D721Med (cell line): ENCODE data around the gene STRIP1.
"Not testable (repeated sequence)": the region's sequence is repeated elsewhere in the genome, so short reads cannot be mapped to it uniquely, and the experiment has no call there.

Experiments
- DNase-seq: peaks from one replicate; pipeline ENCODE4 v3.0.0; 2011; ENCODE audit warnings: low spot score; ENCODE audit not compliant: insufficient read length
- FAIRE-seq: peaks from 2 replicates; lab custom pipeline; 2011; peaks lifted over from hg19 to GRCh38; lab: Jason Lieb, UNC
- TF ChIP-seq, protein P1 (sequence below): IDR thresholded peaks from 2 replicates; pipeline ENCODE4 v1.5.1; 2012; ENCODE audit warnings: mild to moderate bottlenecking, control low read depth; ENCODE audit not compliant: insufficient read depth; ENCODE audit errors: missing control alignments

Gene STRIP1

DNA sequence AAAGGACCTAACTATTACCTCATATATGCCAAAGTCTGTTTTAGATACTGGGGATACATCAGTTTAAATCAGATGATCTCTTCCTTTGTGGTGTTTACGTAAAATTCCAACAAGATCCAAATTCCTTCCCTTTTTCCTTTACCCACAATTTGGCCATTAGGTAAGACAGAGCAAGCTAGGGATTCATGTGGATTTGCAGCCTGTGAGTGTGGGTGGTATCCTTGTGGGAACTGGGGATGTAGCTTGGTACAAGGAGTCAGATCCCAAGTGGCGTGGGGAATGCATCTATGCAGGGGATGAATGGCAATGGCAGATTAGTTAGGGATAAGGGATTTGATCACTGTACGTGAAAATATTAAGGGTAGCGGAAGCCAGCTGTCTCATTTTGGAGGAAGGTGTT is 9.8 kb upstream of the STRIP1 start:
- TF ChIP-seq, protein P1, sequence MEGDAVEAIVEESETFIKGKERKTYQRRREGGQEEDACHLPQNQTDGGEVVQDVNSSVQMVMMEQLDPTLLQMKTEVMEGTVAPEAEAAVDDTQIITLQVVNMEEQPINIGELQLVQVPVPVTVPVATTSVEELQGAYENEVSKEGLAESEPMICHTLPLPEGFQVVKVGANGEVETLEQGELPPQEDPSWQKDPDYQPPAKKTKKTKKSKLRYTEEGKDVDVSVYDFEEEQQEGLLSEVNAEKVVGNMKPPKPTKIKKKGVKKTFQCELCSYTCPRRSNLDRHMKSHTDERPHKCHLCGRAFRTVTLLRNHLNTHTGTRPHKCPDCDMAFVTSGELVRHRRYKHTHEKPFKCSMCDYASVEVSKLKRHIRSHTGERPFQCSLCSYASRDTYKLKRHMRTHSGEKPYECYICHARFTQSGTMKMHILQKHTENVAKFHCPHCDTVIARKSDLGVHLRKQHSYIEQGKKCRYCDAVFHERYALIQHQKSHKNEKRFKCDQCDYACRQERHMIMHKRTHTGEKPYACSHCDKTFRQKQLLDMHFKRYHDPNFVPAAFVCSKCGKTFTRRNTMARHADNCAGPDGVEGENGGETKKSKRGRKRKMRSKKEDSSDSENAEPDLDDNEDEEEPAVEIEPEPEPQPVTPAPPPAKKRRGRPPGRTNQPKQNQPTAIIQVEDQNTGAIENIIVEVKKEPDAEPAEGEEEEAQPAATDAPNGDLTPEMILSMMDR: no peak
- DNase-seq (no peak), FAIRE-seq (no peak)

DNA sequence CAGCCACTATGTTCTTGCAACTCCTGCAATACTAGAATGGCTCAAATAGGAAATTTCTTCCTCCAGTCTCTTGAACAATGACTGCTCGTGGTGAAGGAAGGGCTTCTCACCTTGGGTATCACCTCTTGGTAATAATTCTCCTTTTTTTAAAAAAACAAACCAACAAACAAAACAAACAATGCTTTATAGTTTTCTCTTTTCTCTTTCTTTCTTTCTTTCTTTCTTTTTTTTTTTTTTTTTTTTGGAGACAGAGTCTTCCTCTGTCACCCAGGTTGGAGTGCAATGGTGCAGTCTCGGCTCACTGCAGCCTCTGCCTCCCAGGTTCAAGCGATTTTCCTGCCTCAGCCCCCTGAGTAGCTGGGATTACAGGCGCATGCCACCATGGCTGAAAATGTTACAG is 3.7 kb upstream of the STRIP1 start:
- not testable (repeated sequence) for DNase-seq

DNA sequence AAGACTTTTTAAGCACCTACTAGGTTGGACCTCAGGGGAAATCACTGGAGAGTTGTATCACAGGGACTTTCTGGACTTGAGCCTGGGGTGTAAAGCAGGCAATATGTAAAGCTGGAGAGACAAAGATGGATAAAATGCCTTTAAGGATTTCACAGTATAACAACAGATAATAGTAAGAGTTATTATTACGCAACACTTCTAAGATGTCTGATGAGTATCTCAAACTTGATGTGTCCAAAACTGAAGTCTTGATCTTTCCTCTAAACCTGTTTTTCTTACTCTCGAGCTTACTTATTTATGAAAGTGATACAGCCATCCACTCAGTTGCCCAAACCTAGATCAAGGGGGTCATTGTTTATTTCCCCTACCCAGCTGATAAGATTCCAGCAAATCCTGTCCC is 2.1 kb upstream of the STRIP1 start:
- DNase-seq: no peak
- TF ChIP-seq, protein P1: no peak
- no peak for FAIRE-seq

More for the DNA sequence above, 3.7 kb upstream of the STRIP1 start:
- FAIRE-seq: not testable (repeated sequence)

DNA sequence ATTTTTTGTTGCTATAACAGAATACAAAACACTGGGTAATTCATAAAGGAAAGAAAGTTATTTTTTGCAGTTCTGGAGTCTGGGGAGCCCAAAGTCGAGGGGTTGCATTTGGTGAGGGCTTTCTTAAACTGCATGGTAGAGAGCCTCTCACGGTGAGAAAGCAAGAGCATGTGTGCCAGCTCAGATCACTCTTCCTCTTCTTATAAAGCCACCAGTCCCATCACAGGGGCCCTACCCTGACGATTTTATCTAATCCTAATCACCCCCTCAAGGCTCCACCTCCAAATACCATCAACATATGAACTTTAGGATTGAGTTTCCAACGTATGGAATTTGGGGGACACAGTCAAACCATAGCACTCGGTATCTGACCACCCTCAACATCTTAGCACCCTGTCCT is 1.0 kb upstream of the STRIP1 start:
- TF ChIP-seq, protein P1: no peak
- no peak for DNase-seq
- no peak for FAIRE-seq

DNA sequence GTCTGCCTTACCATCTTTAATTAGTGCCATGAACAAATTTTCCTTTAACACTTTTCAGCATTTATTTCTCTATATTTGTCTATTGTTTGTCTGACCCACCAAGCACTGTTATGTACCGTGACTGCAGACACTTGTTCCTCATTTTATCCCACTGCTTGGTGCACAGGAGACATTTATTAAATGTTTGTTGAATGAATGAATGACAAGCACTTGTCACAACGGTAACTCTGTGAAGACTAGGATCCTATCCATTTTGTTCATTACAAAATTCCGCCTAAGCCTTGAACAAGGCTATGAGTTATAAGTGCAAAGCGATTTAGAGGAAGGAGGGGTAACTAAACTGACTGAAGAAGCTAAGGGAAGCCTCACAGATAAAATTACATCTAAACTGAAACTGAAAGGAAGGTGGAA is 379 bp upstream of the STRIP1 start:
- TF ChIP-seq, protein P1: no peak
- no peak for FAIRE-seq
- DNase-seq: no peak

DNA sequence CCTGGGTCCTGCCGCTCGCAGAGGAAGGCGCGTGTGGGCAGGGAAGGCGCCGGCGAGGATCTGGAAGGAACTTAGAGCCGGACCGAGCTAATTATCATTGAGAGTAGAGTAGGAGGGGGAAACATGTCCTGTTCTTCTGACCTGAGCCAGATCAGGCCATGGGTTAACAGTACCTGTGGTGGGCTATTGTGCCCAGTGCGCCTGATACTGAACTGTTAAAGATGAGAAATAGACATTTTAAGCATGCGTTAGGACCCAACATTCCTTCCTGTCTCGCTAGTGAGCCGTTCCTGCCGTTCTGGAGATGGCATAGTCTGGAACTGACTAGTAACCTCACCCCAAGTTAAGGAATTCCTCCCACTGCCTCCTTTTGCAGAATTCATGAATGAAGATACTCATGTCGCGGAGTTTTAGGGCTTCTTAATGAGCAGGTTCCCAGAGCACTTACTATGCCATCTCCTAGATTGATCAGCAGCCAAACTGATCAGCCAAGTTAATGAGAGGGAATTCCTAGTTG is 870 bp downstream of the STRIP1 start:
- FAIRE-seq: no peak
- DNase-seq: no peak
- TF ChIP-seq, protein P1: no peak

DNA sequence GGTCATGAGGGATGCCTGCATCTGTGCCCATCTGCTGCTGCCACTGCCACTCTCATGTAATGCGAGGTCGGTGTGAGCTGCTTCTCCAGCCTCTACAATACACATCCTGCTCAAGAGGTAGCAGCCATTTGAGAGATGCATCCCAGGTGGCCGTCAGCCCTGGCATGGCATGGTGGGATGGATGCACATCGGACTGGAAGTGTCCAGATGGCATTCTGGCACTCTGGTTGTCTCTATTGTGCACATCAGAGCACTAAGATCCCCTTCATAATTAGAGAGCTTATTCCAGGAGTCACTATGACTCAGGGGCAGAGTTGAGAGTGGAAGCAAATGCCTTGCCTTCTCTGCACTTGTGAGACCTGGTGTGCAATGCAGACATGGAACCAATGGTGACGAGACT is 3.8 kb downstream of the STRIP1 start:
- DNase-seq: no peak
- FAIRE-seq: no peak
- TF ChIP-seq, protein P1: no peak

DNA sequence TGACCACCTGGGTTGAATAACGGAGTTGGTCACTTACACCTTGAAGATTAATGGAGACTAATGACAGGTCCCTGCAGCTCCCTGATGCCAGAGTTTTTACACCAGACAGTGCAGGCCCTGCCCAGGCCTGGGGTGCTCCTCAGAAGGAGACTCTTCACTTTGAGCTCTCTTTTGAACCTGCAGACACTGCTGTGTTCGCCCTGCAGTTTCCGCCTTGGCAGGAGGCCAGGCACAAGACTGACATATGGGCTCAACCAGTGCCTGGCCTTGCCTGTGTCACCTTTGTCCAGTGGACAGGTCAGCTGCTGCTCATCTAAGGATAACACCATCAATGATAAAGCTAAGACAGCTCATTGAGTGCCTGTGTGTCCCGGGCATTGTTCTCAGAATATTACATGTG is 5.2 kb downstream of the STRIP1 start:
- TF ChIP-seq, protein P1: no peak
- DNase-seq (no peak), FAIRE-seq (no peak)
